NB4 (cell line): ENCODE results near the gene NME4.

Source experiments
- CTCF ChIP-seq: IDR thresholded peaks from one replicate; pipeline ENCODE4 v1.5.1; 2012; ENCODE audit warnings: low read depth, low read length
- POLR2A ChIP-seq: IDR thresholded peaks from 2 replicates; pipeline ENCODE4 v1.6.1; 2011; ENCODE audit warnings: mild to moderate bottlenecking; ENCODE audit not compliant: insufficient read length; ENCODE audit errors: extremely low read depth

- TF ChIP-seq CTCF (no peak), POLR2A (no peak)
Measured at GRCh38 chr16:440627-441026, 43.6 kb downstream of the NME4 start.
